Stromal cell of bone marrow (primary cell): ENCODE measurements around the gene ADORA2A.
"Not testable (repeated sequence)": the region's sequence is repeated elsewhere in the genome, so short reads cannot be mapped to it uniquely, and the experiment has no call there.

Source experiments
- DNase-seq: peaks from one replicate; pipeline ENCODE4 v3.0.0-alpha.2; 2012; ENCODE audit warnings: low read depth

ADORA2A gene

DNA sequence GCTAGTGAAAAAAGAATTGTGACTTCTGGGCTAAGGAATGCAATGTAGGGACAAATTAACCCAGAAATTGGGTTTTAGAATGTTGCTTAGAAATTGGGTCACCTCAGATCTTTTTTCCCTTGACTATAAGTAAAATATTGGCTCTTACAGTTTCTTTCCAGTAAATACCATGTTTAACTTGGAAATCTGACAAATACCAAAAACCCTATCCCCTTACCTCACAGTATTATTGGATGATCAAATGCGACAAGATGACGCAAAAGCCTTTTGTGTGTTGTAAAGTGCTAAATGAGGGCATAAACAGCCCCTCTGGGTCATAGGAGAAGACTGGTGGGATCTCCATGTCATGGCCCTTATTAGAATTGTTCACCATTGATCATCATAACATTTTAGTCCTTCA lies 61.6 kb downstream of the ADORA2A start:
- DNase-seq, result no peak

DNA sequence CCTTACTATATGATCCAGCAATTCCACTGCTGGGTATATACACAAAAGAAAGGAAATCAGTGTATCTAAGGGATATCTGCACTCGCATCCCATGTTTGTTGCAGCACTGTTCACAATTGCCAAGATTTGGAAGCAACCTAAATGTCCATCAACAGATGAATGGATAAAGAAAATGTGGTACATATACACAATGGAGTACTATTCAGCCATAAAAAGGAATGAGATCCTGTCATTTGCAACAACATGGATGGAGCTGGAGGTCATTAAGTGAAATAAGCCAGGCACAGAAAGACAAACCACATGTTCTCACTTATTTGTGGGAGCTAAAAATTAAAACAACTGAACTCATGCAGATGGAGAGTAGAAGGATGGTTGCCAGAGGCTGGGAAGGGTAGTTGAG lies 62.0 kb downstream of the ADORA2A start:
- not testable (repeated sequence) for DNase-seq
